RPMI7951 (cell line): ENCODE measurements around the gene ASCC3. TPM values are rescaled to one million over a fixed set of nuclear protein-coding genes. Genes with fewer than 3 reads are reported as not detected.

Experiments
- DNase-seq: peaks from one replicate; pipeline ENCODE4 v3.0.0-alpha.2; 2012; ENCODE audit warnings: low read depth
- total RNA-seq: library from RNA; depleted of rRNA; stranded (reverse); fragments of >200 nt; shearing (Covaris generic); gene quantifications from 2 replicates; pipeline ENCODE4 v1.2.3, GENCODE V29; 2014

Gene ASCC3
- total RNA-seq, 1 experiment from 2014 or later: 40.7 TPM

DNA sequence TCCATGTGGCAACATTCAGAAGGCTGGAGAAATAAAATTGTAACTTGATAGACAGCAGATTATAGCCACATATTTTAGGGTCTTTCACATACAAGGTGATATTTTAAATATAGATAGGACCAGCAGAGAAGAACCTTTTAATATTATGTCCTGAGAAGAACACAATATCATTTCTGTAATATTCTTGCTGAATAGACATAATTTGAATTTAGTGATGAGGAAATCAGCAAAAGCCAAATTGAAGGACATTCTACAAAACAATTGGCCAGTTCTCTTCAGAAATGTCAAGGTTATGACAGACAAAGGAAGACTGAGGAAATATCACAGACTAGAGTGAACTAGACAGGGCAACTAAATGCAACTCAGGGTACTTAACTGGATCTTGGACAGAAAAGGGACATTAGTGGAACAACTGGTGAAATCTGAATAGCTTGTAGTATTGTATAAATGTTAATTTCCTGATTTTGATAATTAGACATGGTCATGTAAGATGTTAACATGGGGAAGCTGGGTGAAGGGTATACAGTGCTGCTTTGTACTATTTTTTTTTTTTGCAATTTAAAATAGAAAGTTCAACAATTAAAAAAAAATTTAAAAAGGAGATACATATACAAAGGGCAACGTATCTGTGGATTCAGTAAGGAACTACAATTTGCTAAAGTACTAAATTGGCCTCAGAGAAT lies 281.9 kb downstream of the ASCC3 start:
- no peak for DNase-seq

DNA sequence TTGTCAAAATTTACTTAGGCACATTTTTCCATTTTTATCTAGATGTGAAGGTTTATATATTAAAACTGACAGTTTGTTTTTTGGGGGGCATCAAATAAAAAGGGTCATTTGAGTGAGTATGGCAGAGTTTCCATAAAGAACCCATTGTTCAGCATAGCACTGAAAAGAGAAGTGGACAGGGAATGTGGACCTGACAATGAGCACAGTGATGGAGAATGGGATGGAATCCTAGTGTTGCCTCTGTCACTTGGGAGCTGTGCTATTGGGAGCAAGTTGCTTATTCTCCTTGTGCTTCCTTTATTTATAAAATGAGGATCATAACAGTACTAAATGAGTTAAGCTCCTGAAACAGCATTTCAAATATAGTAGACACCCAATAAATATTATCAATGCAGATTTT lies 285.7 kb downstream of the ASCC3 start:
- DNase-seq: no peak

- DNase-seq: no peak
Observed at GRCh38 chr6:100593522-100593921, 287.6 kb downstream of the ASCC3 start.

GRCh38 chr6:100592929-100593328 lies 288.2 kb downstream of the ASCC3 start:
- DNase-seq: no peak

- DNase-seq: no peak
Observed at GRCh38 chr6:100577425-100577824, 303.7 kb downstream of the ASCC3 start.

DNA sequence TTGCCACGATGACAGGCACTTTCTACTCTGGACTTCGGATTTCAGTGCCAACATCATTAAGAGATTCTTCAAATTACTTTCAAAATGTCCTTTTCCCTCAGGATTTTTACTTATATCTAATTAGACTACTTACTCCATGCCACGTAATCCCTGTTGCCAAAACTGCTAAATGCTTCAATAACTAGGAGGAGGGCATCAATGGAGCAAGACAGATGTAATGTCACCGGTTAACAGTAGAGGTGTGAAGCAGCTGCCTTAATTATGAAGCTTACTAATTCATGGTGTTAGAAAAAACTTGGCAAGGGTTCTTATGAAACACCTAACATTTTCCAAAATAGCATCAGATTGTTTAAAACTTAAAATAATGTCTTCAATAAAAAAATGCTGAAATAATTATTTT lies 305.2 kb downstream of the ASCC3 start:
- no peak for DNase-seq

DNA sequence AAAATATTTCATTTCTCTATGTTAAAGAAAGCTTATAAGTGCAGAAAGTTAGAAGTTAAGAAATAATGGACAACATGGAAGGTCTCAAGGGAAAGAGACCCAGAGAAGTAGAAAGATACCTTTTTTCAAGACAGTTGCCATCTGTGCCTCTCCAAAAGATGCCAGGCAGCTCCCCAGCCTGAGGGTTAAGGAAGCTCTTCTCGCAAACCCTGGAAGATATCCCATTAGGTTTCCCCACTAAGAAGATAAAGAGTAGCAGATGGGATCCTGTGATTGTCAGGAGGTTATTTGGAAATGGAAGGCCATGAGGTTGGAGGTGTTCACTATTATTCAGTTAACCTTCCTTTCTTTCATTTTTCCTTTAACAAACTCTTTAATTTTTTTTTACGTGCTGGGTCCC lies 306.3 kb downstream of the ASCC3 start:
- DNase-seq: no peak

GRCh38 chr6:100573166-100573565 lies 308.0 kb downstream of the ASCC3 start:
- DNase-seq: peak; percentile 54

GRCh38 chr6:100568255-100568654 lies 312.9 kb downstream of the ASCC3 start:
- DNase-seq: peak; percentile 22

- DNase-seq: no peak
Observed at GRCh38 chr6:100566563-100566962, 314.6 kb downstream of the ASCC3 start.

DNA sequence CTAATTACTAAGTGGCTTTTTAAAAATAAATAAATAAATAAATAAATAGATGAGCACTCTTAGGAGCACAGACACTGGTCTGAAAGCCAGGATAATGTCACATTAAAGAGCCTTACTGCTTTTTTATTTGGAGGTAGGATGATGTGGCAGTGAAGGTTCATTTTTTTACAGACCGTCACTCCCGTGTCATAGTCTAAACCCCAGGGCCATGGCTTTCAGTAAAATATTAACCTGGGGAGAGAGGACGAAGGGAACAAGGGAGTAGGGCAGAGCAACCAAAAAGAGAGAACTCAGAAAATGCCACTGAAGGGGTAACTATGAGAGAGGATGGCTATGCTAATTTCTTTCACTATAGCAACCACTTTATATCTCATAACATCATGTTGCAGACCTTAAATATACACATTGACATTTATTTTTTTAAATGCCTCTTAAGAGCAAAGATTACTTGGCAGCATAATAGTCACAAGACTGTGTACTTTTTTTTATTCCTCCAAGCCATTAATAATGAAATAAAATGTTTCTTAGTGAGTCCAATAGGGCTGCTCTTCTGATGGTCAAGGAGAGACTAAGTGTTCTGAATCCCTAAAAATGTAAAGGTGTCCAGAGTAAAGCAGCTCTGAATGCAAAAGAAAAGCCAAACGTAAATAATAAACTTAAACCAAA lies 315.6 kb downstream of the ASCC3 start:
- no peak for DNase-seq

GRCh38 chr6:100559859-100560258 lies 321.3 kb downstream of the ASCC3 start:
- no peak for DNase-seq

GRCh38 chr6:100554228-100554627 lies 326.9 kb downstream of the ASCC3 start:
- DNase-seq: no peak

DNA sequence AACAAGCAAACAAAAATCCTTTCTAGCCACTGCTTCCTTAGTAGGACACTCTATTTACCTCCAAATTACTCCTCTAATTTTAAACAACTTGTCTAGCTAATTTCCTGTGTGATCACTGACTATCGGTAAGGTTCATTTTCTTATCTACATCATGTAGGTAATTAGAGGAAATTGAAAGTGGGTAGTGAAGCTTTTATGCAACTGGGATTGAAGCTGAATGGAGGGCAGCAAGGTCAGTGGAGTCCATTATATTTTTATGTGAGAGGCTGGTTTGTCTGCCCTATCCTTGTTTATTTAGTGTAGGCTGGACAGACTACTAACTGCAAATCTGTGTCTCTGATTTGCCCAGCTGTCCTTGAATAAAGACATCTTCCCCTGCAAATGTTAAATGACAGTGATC lies 327.9 kb downstream of the ASCC3 start:
- DNase-seq: no peak

DNA sequence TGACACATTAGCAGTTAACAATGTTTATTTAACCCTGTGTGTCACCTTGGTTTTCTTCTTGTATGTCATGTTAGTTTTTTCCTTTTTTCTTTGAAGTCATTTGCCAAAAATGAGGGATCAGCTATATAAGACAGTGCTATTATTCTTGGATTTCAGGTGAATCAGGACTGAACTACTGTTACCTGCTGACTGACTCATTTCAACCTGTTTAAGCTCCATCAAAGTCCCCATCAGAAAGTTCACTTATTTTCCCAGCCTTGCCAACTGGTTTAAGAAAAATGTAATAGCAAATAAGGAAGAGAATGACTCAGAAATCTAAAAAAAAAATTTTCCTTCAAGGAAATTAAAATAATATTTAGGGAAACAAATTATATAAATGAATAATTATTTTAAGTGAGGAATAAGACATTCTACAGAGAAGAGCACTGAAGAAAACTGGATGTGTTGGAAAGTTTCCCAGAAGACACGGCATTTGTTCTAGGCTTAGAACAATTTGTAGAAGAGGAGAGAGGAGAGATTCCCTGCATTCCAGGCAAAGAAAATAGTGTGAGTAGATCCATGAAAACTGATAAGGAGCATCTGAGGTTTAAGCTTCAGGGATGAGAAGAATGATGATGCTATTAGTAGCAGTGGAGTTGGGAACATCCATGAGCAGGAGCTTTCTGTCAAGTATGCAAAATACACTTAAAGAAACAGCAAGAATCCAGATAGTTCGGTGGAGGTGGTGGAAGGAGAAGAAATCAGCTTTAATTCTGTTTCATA lies 331.5 kb downstream of the ASCC3 start:
- DNase-seq: no peak

GRCh38 chr6:100538086-100538485 lies 343.0 kb downstream of the ASCC3 start:
- peak; percentile 4 for DNase-seq

- no peak for DNase-seq
Observed at GRCh38 chr6:100518588-100518987, 362.5 kb downstream of the ASCC3 start.

- DNase-seq: no peak
Observed at GRCh38 chr6:100517633-100518032, 363.5 kb downstream of the ASCC3 start.

GRCh38 chr6:100517106-100517505 lies 364.0 kb downstream of the ASCC3 start:
- no peak for DNase-seq

DNA sequence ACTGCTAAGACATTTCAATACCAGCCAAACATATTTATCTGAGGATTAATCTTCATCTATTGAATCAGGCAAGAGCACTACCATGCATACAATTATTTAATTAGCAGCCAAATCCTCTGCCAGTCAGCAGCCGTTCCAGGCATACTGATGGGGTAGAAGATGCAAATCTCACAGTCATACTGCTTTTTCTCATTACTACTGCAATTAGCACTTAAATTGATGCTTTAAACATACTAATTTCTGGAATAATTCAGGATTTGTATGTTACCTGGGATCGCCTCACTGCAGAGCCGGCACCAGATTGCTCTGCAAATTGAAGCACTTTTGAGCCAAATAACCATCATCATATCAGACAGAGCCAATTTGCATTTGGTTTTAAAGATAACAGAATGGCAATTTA lies 366.5 kb downstream of the ASCC3 start:
- no peak for DNase-seq

DNA sequence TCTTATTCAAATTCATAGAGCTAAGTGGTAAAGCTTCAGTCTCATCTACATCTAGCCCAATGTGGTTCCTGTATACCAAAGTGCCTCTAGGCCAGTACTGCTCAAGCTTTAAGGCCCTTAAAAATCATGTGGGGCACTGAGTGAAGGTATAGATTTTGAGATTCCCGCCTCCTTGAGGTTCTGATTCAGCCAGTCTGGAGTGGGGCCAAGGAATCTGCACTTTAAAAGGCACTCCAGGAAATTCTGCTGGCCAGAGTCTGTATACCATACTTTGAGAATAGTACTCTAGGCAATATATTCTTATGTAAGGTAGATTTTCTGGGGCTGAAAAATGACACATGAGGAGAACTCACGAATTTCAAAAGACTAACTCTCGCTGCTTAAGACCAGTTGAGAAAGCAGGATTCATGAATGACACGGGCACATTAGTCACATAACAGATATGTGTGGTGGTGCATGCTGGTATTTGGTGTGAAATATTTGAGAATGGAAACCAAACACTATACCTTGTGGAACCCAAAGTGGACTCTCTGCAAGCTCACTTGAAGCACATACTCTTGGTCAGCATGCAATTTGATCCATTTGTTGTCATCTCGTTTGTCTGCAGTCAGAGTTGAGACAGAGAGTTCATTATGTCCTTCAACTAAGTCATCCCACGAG lies 368.8 kb downstream of the ASCC3 start:
- DNase-seq: peak; percentile 57

- DNase-seq: no peak
Observed at GRCh38 chr6:100509101-100509500, 372.0 kb downstream of the ASCC3 start.
